ENCODE measurements around the gene LMO1.

Gene LMO1

DNA sequence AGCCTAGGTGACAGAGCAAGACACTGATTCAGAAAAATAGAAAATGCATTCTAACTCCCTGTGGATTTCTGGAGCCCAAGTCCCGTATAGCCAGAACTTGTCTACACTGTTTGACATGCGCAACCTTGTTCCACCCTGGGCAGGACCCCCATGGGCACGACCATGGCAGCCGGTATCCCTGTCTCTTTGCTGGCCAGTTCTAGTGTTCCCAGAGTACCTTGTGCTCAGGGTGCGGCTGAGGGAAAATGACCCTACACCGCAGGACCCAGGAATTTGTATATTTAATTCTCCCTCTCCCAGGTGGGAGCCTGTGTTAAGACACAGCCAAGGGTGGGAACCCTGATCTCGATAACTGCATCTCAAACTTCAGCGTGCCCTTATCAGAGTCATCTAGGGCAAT is 58.1 kb downstream of the LMO1 start:
- no peak for DNase-seq (ENCODE audit: low read depth in 2 of 2)

DNA sequence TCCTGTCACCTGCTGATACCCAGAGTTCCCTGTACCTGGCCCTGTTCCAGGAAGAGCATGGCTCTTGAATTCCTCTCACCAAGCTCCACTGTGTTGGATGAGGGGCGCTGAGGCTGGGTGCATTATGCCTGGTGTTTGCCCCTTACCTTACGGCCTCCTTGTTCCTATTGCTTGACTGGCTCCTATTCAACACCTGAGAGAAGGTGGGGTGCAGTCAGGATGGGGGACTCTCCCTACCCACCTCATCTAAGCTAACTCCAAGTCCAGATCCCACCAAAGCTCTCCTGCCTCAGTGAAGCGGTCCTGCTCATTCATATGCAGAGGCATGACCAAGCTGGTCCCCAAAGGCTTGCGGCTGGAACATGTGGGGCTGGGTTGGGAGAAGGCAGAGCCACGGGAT is 59.1 kb downstream of the LMO1 start:
- DNase-seq (ENCODE audit: low read depth in 2 of 2): no peak

DNA sequence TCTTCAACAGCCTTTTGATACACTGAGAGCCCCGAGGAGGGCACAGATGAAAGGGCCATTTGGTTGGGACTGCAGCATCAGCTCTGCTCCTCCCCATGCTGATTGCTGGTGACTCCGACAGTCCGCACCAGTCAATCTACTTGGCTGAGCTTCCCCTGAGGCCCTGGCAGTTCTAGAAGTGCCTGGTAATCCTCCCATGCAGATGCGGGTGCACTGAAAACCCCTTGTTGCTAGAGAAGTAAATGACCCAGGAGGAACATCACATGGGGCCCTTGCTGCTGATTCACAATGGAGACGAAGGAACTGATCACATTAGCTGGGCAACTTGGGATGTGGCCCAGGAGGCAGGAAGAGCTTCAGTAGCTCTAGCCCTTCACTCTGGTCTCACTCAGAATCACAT is 59.7 kb downstream of the LMO1 start:
- no peak for DNase-seq (ENCODE audit: low read depth in 2 of 2)

DNA sequence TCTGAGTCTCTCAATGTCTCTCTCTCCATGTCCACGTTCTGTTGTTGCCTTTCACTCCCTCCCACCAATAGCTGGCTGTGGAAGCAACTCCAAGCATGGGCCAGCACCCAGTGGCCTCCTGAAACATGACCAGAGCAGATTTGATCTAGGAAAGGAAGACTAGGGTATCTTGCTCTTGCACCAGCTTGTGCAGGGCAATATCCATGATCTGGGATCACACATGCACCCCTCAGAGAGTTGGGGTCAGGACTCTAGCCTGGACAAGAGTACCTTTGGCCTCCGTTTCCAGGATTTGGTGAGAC is 60.3 kb downstream of the LMO1 start:
- DNase-seq (ENCODE audit: low read depth in 2 of 2): no peak

DNA sequence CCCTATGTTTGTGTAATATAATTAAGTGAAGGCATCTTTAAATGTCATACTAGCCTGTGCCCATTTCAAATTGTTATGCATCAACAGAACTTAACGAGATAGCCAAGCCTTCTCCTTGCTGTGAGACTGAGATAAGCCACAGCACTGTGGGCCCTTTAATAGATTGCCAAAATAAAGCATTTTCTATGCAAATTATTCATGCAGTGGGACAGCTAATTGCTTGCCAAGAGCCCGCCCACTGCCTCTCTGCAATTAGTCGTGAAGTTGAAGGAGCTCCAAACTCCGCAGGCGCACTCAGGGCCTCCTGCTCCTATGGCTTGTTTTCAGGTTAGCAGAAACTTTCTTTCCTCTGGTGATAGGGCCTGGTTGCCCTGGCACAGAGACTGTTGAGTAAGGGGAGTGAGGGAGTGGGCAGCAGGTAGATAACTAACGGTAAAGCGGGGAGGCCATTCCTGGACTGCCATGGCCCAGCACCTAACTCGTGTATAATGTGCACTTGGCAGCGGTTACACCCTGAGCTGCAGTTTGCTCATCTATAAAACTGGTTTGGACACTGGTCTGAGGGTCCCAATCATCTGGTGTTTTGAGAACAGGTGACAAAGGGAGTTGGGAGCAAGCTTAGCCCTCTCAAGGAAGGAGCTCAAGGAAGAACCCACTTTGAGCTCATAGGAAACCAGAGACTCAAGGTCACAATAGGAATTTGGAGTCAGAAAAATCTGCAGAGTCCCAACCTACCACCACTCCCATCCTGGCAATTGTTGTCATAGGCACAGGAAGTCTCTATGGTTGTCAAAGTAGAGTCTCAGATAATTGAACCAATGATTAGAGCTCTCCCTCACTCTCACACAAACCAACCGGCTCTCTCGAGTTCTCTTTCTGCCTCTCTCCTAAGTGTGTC is 60.9 kb downstream of the LMO1 start:
- no peak for DNase-seq (ENCODE audit: low read depth in 2 of 2)

DNA sequence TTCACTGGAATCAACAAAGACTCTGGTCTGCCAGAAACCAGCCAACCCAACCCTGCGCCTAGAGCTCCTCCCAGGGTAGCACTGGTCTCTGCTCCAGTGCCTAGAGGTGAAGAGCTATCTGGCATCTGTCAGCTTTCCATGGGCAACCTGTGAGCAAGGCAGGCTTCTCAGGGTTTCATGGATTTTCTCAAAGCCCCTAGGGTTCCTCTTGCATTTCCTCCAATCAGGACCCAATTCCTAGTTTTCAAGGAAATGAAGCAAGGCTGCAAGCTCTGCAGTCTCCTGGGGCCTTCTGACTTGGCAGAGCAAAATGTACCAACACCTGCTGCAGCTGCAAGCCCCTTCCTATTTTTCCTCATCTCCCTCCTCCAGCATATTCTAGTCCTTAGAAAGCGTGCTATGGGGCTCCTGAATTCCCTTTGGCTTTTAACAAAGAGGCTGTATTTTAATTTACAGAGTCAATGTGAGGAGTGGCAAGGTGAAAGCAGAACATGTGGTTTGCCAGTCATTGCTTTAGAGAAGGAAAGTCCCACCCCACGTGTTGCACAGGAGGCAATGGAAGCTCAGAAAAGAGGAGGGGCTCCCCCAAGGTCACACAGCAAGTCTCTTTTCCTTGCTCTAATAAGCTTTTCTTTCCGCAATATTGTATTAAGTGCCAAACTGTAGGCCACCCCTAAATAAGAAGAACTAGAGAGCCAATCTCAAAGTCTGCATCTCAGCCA is 61.9 kb downstream of the LMO1 start:
- no peak for DNase-seq (ENCODE audit: low read depth in 2 of 2)

DNA sequence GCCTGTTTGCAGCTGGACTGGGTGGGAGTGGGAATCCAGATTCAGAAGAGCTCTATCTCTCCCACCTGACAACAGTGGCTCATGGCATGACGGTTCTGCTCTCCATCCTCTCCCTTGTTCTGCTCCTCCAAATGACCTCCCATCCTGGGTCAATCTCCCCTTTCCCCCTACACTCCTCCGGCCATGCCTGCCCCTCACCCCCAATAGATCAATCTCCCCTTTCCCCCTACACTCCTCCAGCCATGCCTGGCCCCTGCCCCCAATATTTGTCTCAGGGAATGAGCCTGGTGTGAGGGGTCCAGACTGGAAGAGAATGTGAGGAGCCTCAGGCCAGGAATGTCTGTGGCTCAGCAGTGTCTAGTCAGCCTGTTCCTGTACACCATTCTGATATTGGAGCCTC is 64.0 kb downstream of the LMO1 start:
- DNase-seq (ENCODE audit: low read depth in 2 of 2): no peak

DNA sequence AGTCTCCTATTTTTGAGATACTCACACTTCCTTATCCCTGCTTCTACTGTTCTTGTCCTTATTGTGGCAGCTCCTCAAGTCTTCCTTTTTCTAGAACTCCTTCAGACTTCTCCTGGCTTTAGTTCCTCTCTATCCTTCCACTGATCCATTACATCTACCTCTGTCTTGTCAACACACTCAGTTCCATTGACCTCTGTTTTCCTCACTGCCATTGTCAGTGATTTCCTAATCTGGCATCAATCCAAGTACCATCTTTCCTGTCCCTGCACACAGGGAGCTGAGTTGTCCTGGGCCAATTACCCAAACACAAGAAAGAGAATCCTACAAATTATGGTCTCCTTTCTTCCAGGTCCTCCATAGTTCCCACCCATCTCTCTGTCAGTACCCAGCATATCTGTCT is 66.9 kb downstream of the LMO1 start:
- DNase-seq (ENCODE audit: low read depth in 2 of 2): no peak

DNA sequence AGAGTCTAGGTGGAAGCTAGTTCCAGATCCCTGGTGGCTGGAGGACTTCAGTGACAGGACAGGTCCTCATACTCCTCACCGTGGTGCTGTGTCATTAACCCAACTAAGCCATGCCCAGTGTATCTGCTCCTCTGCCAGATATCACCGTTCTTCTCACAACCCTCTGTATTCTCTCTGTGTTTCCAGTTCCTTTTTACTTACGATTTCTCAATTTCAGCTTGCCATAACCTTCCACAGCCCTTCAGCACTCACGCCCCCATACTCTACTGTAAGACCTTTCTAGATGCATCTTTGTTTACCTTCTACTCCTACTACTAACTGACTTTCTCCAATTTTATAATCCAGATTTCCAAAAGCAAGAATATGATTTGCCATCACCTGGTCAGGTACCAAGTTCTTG is 68.7 kb downstream of the LMO1 start:
- no peak for DNase-seq (ENCODE audit: low read depth in 2 of 2)

DNA sequence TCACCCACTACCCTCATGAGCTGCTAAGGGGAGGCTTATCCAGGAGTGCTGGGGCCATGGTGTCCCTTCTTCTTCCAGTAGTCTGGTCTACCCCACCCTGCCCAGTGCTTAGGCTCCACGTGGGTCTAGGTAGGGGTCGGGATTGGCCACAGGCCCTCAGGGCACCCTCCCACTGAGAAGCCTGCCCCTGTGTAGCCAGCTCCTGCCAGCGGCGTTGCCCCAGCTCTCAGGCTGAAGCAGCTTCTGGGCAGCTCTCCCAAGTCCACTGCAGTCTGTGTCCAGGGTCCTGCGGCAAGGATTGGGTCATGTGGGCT is 70.8 kb downstream of the LMO1 start:
- no peak for DNase-seq (ENCODE audit: low read depth in 2 of 2)

DNA sequence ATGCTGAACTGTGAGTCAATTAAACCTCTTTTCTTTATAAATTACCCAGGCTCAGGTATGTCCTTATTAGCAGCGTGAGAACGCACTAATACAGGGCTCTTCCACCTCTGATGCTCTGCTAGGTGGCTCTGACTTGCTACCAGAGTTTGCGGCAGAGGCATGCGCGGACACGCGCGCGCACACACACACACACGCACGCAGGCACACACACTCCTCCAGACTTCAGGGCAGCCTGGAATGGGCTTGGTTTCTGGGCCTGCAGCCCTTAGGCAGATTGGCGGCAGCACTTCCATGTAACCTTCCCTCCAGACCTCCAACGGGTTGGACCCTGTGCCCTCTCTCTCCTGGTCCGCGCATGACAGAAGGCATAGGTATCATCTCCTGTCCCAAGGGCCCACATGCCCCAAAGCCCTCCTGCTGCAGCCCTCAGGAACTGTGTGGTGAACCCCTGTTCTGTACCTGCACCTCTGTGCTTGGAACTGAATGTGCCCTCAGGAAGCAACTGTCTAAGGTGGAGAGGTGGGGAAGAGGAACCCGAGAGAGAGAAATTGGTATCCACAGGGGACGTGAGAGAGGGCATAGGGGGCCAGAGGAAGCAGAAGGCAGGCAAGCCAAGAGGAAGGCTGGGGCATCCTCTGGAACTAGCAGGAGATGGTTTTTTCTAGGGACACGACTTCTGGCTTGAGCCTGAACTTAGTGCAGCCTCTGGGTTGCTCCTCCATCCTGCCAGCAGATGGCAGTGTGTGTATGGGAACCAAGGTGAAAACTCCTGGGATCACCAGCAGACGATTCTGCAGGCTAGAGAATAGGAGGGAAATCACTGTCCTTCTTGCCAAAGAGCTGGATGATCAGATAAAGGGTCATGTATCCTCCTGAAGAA is 71.4 kb downstream of the LMO1 start:
- peak in 1 of 2 donors; percentile 23 for DNase-seq (ENCODE audit: low read depth in 2 of 2)

DNA sequence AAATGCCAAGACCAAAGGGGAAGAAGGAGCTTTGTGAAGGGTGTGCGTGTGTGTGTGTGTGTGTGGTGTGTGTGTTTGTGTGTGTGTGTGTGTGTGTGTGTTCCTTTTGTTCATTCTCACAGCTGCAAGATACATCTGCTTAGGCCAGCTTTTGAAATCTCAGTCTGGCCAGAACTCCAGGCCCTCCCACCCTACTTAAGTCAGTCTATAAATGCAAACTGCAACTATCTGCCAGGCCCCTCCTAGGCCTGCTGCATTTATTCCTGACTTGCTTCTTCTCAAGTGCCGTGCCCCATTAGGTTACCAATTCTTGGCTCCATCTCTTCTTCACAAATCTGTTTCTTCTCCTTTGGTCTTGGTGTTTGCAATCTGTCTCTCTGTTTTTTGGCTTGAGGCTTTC is 73.2 kb downstream of the LMO1 start:
- DNase-seq (ENCODE audit: low read depth in 2 of 2): no peak

DNA sequence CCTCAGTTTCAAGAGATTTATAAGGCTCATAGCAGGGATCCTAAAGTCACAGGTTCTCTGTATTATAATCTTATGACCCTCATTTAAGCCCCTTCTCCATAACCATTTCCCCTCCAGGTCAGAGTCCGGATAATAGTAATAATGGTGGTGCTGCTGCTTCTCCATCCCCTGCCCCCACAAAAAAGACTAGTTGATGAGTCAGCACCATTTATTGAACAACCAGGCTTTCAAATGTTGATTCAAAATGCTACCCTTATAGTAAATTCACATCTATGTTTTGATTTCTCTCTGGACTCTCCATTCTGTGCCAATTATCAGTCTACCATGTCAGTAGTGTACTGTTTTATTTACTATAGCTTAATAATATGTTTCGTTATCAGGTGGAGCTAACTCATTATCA is 77.2 kb downstream of the LMO1 start:
- no peak for DNase-seq (ENCODE audit: low read depth in 2 of 2)

DNA sequence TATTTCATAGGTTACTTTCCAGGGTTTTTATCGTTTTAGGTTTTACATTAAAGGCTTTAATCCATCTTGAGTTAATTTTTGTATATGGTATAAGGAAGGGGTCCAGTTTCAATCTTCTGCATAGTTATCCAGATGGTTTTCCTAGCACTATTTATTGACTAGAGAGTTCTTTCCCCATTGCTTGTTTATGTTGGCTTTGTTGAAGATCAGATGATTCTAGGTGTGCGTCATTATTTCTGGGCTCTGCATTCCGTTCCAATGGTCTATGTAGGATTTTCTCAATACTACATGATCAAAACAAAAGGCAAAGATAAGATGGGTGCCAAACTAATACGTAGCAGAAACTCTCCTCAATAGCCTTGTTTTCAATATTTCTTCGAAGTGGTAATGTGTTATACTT is 80.6 kb downstream of the LMO1 start:
- DNase-seq (ENCODE audit: low read depth in 2 of 2): no peak

DNA sequence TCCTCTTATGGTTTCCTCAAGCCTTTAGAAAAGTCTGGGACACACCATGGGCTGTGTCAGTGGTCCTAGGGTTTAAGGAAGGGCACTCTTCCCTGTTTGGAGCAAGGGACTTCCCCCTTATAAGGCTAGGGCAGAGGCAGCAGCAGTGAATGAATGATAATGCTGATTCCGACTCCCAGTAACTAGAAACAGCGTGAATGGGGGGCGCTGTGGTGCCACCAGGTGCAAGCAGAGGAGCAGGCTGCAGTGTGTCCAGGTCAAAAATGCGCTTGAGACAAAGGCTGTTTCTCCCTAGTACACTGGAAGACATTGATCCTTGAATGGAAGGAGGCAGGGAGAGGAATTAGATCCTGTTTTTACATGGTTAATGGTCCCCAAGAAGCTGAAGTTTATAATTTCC is 83.2 kb downstream of the LMO1 start:
- DNase-seq (ENCODE audit: low read depth in 2 of 2): no peak

DNA sequence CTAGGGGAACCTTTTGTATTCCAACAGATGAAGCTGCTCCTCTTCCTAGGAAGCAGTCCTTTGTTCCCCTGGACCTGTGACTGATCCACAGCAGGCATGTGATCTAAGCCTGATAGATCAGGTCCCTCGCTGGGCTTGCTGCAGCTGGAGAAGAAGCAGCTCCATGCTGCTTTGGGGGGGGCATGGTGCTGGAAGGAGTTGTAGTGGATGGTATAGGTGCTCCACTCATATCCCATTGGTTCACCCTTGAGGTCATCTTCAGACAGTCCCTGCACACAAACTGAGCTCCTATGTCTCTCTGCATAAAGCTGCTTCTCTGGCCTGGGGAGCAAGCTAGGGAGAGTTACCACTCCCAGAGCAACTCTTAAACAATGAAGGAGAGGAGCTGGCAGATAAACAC is 85.4 kb downstream of the LMO1 start:
- no peak for DNase-seq (ENCODE audit: low read depth in 2 of 2)

DNA sequence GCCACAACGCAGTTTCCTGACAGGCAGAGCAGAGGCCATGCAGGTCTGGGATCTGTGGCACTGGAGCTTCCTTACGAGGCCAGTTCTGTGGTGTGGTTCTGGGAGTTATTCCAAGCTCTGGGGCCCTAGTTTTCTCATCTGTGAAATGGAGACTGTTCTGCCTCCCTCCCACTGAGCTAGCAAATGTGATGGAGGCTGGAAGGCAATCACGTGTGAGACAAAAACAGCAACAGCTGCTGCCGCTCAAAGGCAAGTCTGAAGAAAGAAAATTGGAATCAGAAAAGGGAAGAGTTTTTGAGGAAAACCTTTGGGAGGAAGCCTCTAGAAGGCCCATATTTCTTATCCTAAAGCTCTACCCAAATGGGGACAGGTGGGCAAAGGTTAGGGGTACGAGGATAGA is 86.5 kb downstream of the LMO1 start:
- DNase-seq (ENCODE audit: low read depth in 2 of 2): no peak

Measured in stimulated activated CD8-positive, alpha-beta memory T cell treated with anti-CD3 and anti-CD28 coated beads, Interleukin-2, amount 100 ng/mL, for 48 hours (primary cell).